ENCODE data around the gene PHACTR3.

The PHACTR3 gene

GRCh38 chr20:59822291-59823029 is 218.1 kb downstream of the PHACTR3 start:
- DNase-seq: no peak

DNA sequence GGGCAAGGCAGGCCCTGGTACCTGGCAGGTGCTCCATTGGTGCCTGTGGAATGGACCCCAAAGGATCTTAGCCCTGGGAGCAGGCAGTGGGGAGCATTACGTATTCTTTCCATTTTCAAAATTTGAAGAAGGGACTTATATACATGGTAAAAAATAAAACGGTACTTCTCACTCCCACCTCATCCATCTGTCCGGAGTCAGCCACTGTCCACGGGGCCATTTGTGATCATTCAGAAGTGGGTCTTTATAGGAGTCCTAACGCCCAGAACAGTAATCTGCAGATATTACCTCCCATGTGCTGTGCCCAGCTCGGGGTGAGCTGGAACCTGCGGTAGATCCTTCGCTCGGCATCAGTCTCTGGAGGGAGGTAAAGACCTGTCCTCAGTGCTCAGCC is 218.7 kb downstream of the PHACTR3 start:
- DNase-seq: no peak

DNA sequence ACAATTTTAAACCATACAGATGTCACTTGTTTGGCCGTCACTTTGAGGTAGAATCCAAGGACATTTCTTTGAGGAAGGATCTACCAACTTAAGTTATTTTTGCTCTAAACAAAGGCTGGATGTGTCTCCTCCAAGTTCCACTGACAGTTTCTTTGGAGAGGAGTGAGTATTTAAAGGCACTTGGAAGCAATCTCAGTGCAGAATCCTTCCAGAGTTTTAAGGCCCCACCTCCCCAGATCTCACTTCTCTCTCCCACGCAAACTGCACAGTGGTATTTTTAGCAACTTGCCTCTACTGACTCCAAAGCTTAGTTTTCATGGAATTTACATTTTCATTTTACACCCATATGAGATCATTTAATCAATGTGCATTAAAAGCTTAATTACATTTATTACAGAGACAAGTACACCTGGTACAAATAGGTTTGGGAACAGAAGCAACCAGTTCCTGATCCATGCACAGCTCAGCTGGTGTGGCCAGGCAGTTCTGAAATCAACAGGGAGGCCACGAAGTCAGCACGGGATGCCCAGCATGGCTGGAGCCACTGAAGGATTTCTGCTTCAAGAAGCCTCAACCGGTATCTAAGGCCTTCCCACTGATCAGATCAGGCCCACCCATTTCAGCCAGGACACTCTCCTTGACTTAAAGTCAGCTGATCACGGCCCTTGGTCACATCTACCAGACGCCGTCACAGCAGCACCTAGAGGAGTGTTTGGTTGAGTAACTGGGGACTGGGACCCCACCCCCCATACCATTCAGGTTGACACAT is 219.3 kb downstream of the PHACTR3 start:
- DNase-seq: no peak

- no peak for DNase-seq
Observed at GRCh38 chr20:59824711-59825562, 220.6 kb downstream of the PHACTR3 start.

GRCh38 chr20:59825563-59825920 is 221.2 kb downstream of the PHACTR3 start:
- DNase-seq: no peak

GRCh38 chr20:59825944-59826759 is 221.8 kb downstream of the PHACTR3 start:
- no peak for DNase-seq

DNA sequence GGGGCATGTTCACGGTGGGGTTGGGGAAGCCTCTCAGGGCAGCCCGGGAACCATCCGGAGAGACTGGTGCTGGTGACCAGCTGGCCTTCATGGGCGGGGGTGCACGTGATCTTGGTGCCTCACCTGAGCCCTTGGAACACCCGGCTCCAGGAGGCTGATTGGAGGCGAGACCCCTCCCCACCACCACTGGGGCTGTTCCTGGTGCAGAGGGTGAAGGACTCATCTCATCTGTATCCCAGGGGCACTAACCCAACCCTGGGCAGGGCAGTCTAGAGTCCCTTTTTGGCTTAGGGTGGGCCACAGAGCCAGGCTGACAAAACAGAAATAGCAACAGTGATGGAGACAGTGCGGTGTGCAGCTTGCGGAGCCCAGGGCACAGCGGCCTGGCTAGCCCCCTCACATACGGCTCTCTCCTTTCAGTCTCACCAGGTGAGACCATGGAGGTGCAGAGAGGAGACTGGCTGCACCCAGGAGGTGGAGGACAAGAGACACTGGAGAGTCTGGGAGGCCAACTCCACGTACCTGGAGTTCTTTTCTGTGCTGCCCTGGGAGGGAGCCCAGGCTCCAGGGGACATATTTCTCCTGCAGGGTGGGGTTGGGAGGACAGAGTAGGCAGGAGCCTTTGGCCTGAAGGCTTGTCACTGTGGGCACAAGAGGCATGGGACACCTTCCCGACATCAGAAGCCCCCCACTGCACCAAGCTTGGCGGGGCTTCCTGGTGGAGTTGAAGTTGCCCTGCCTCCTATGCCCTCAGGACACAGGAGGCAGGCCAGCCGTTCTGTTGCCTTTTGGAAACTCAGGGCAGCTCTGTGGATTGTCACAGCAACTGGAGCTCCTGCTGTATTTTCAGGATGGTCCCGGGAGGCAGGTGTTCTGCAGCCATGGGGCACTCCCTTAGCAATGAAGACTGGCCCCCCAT is 223.1 kb downstream of the PHACTR3 start:
- no peak for DNase-seq

DNA sequence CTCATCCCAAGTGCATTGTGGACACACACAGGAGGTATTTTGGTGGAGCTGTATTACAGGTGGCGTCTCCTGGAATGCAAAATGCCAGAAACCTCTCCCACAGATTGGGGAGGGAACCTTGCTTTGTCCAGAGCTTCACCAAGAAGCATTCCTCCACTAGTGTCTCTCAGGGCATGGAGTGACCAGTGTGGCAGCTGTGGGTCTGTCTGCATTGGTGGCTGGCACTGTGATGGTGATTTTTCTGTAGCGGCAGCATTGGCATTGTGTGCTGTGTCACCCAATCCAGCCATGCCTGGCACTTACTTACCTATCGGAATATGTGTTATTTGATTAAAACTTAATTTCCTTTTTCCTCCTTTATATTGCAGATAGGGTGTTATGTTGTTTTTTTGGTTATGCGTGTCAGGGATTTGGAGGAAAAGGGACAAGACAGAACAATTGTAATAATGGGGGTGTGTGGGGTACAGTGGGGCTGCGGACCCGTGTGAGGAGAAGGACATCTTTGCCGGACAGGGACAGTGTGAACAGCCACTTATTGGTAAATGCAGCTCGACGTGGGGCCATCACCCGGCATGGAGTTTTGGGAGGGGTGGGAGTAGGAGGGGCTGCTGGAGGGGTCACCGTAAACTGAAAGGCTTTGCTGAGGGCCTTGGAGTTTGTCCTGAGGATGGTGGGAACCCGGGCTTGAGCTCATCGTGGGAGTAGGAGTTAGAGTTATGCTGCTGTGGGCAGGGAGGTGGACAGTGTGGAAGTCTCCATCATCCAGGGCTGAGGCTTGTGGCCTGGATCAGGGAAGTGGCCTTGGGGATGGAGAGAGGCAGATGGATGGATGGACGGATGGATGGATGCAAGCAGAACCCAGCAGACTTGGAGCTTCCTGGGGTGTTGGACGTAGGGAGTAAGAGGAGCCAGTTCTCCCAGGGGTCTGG is 224.0 kb downstream of the PHACTR3 start:
- no peak for DNase-seq

DNA sequence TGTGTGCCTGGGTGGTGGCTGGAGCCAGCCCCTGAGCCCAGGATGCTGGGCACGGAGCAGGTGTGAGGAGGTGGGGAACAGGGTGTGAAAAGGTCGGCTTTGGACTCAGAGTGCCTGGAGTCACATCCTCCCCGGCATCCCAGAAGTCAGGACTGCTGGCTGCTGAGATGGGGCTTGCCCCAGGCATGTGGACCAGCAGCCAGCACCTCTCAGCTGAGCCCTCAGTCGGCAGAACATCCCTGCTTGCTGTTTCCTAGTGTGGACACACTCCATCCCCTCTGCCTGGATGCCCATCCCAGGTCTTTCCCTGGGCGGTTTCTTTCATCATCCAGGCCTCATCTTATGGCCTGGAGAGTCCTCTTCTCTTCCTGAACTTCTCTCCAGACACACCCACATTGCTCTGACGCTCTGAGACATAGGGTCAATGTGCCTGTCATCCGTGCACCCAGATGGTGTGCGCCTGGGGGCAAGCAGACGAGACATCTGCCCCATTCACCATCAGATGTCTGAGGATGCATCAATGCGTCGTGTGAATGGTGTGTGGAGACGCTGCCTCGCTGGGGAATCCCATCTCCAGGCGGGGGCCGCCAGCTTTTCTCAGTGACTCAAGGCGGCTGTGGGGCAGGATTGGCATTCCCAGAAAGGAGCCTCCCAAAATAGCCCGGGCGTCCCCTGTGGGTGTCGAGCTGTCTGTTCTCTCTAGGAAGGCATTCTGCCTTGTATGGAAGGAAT is 224.9 kb downstream of the PHACTR3 start:
- no peak for DNase-seq

GRCh38 chr20:59829786-59830664 is 225.7 kb downstream of the PHACTR3 start:
- DNase-seq: no peak

DNA sequence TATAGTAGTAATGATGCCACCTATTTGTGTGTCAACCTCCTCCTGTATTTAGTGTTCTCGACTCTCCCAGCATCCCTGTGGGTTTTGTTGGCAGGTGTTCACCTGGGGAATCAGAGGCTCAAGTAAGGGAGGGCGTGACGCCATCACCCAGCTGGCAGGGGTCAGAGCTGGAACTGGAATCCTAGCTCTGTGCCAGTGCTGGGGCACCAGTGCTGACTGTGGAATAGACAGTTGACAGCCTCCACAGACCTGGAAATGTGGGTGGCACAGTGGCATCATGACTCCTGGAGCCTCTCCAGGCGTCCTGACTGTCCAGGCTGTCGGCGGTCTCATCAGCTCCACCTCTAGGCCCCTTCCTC is 226.3 kb downstream of the PHACTR3 start:
- no peak for DNase-seq

DNA sequence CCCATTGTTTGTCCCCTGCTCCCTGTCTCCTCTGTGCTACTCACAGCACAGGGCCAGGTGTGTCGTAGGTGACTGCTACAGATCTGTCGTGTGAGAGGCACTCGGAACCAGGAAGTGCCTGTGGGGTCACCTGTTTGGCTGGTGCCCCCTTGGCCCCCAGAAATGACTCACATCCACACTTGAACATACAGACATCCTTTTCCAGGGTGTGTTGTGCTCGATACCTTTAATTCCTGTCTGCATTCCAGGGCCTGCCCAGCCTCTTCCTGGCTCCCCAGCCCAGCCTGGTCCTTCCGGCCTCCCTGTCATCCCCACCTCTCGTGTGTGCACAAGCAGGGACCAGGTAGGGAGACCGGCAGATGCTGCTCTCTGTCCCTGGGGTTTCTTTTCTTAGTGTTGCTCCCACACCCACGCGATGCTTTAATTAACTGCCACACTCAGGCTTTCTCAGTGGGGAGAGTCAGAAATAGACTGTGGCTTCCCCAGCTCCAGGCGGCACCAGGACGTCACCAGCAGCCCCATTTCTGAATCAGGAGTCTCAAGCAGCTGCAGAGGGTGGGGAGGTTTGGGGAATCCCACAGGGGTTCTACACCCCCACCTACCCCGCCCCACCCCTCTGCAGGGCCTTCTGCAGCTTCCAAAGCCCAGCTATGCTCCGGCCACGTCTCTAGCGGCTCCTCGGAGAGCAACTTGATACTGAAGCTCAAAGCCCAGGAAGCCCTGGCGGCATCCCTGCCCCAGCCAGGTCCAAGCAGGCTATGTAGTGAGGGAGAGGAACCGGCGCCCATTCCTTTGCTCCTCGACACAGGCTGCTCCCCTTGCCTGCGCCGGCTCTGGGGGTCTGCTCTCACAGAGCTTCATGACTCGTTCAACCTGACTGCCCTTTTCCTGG is 226.9 kb downstream of the PHACTR3 start:
- no peak for DNase-seq

GRCh38 chr20:59831916-59832270 is 227.6 kb downstream of the PHACTR3 start:
- no peak for DNase-seq

DNA sequence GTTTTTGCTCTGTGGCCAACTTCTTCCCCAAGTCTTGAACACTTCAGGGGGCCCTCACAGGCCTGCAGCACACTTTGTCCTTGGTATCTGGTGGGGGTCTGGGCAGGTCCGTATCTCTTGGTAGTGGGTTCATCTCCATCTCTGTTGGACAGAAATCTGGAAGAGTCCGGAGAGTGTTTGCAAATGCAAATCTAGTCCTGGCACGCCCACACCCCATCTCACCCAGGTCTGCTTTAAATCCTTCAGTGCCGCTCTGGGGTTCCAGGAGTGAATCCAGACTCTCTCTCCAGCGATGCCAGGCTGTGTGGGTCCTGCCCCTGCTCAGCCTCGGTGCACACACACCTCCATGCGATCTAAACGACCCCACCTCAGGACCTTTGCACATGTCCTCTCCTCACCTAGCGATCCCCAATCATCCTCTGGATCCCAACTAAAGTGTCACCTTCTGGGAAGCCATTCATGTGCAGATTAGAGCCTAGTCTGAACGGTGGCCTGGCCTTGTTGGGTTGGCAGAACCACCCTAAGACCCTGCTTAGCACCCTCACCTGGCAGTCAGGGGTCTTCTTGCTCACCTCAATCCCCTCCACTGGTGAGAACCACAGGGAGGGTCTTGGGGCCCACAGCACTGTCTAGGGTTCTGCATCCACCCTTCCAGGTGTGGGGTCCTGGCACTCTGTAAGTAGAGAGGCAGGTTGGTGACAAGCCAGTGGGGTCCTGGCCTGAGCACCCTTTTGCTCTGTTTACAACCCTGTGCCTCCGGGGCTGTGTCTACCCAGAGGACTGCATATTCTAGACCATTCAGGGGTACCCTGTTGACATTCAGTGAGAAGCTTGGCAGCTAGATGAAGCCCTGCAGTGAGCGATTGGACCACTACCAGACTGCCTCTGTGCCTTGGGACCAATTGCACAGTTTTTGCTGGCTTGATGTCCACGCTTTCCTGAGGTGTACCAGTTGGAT is 228.3 kb downstream of the PHACTR3 start:
- DNase-seq: no peak

DNA sequence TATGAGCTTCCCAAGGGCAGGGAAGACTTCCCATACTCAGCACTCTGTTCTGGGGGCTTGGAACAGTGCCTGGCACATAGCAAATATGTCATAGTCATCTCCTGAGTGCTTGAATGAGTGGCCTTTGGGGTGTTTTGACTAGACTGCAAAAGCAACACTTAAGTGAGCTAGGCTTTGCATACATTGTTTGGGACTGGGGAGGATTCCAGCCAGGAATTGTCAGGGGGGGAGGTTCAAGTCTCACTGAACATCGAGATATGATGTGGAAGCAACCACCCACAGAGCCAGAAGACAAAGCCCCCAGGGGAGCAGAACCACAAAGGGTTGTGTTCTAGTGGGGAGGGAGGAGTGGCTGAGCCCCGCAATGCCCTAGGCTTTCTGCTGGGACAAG is 230.7 kb downstream of the PHACTR3 start:
- no peak for DNase-seq

Data from stimulated activated naive CD4-positive, alpha-beta T cell treated with Interleukin-2 at 50 U/mL for 16 hours (primary cell).